NCI-H748 (cell line): Measurements from ENCODE around the gene OR5AR1.
"Not testable (repeated sequence)": the region's sequence is repeated elsewhere in the genome, so short reads cannot be mapped to it uniquely, and the experiment has no call there.

Source experiments
- DNase-seq: peaks from one replicate; lab custom pipeline; 2025; ENCODE audit not compliant: unreplicated experiment; lab: John Stamatoyannopoulos, UW

Gene OR5AR1

DNA sequence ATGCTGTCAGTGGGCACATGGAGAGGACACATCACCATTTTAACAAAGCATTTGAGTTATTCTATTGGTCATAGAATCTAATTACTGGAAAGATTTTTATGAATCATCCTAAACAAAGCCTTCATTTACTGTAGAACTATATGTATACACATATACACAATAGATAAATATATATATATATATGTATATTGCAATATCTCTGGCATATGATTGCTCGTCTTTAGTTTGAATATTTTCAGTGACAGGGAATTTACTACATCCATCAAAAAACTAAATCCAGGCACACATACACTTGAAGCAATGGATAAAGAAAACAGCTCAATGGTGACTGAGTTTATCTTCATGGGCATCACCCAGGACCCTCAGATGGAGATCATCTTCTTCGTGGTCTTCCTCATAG, at the start of gene OR5AR1:
Gene OR5AR1 (plus strand): TSS at position 301 of the 400 bp plus-strand sequence. CDS start 0 bp downstream, at position 301.
- no peak for DNase-seq

DNA sequence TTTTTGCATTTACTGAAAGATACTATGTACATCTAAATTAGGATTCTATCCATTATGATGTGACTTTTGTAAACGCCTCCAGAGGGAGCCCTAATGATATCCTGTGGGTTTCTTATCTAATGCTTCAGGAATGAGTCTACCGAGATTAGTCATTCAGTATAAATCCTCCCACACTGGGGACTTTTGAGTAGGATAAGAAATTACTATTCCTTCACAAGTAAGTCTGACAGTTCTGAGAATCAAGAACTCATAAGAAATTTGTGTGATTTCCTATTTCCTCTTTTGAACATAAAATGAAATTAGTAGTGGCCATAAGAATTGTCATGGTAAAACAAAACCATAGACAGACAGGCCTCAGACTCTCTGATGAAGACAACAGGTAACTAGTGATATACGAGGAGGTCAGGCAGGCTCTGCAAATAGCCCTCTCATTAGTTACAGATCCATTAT, 38.8 kb upstream of the OR5AR1 start:
- DNase-seq, result peak; percentile 61

DNA sequence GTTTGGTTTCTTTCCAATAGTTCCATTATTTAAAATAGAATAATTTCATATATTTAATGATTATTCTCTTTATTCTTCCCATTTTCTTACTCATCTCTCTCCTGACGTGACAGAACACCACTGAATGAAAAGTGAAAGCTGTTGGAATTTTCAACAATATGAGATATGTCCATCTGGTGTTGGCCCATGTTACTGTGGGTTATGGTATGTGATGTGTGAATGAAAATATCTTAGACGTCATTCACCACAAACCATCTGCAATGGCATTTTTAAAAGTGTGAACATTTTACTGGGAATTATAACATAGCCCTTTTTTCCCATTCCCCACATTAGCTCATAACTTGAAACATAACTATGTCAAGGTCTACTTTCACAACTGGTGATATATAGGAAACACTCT, 37.5 kb upstream of the OR5AR1 start:
- DNase-seq, result no peak

DNA sequence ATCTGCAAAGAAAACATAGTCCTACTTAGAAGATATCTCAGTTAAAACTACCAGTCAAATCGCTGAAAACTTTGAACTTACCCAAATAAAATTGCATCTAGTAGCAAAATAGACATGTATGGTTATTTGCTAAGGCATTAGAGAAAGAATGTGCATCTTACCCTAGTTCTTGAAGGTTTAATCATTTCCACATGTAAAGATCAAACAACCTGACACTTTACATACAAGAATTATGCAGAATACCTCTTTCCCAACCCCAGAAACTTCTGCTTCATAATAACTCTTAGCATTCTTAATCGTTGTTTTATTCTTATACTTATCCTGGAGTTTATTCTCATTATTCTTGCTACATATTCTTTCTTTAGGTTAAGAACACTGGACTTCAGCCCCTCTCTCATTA, 31.2 kb upstream of the OR5AR1 start:
- no peak for DNase-seq

DNA sequence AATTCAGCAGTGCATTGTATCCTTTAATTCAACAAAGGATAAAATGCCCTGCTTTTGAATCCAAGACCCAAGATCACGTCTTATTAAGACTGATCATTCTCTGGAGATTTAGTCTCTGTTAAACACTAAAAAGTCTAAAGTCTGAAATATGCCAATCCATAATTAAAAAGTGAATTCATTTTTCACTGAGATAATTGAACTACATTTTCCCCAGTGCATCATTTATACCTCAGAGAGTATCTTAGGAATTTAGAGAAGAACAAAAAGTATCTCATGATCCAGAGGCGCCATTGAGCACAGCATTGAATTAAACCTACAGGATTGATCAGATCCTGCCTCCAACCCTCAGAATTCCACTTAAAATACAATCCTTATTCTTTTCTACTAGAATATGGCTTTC, 26.6 kb upstream of the OR5AR1 start:
- DNase-seq, result no peak

DNA sequence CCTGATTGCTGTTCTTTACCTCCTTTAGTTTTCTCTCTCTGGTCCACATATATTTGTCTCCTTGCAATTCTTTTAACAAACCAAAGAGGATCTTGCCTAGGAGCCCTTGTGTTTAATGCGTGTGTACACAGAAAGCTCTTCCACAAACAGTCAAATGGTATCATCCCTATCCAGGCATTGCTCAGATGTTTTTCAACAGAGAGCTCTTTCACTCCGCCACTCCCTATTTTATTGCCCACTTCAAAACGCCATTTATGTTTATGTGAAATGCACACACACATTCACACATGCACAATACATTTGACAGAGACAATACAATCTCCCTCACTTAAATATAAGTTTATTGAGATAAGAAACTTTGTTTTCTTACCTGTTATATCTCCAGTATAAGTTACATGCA, 26.0 kb upstream of the OR5AR1 start:
- peak; percentile 94 for DNase-seq

DNA sequence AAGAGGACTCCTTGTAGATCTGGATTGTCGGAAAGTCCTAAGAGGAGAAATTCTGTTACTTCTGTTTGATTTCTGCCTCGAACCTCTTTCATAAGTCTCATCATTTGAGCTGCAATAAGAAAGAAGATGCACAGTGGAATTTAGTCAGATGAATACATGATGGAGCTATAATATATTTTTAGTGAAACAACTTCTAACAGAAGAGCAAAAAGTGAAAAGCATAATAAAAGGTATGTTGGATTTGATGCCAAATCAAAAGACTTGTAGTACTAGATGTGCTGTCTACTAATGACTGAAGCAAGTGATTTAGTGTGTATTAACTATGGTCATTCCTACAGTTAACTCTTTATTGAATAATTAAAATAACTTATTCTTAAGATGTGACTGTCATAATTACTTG, 21.1 kb upstream of the OR5AR1 start, which contains the start of gene OR5AP2:
Gene OR5AP2 (minus strand): TSS at position 101 of the 400 bp plus-strand sequence. CDS start 0 bp downstream, at position 101.
- DNase-seq, result no peak

DNA sequence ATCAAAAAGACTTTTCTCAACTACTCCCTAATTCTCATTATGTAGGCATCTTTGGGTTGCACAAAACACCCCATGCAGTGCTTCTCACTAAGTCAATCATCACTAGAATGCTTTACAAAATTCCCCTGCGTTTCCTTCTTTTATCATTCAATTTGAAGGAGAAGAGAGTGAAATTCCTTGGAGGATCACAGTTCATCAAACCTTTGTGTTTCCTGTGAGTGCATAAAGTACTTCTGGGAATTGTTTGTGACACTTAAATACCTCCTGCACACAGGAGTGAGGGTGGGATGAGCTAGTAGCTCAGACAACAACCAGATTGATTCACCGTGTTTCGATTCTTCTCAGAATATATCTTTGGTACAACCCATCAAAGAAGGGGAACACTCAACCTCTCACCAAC, 3.7 kb upstream of the OR5AR1 start:
- no peak for DNase-seq

DNA sequence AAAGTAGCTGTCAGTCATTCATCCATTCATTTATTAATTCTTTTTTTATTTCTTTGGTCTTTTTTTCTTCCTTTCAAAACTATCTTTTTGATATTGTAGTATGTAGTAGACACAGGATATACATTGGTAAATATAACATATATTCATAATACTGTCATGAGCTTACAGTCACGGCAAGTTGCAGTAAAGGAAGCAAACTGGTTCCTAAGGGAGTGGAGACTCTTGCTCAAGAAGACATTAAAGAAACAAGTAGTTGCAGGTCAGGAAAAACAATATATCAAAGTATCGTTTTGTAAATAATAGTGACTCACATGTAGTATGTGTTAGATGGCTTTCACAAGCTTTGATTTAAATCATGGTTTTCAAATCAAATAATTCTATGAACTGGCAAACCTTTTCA, 7.5 kb downstream of the OR5AR1 start:
- no peak for DNase-seq

DNA sequence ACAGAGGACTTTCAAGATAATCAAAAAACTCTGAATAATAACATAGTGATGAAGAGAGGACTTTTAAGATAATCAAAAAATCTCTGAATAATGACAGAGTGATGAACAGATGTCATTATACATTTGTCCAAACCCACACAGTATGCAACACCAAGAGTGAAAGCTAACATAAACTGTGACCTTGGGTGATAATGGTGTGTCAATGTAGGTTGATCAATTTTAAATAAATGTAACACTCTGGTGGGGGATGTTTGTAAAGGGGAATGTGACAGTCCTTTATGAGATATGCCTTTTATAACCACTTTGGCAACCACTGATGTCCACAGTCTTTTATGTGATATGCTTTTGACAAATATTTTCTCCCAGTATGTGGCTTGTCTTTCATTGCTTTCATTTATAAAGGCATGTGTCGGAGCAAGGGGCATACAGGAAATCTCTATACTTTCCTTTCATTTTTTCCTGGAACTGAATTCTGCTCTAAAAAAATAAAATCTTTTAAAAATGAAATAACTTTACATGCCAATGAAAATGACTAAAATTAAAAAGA, 25.1 kb downstream of the OR5AR1 start:
- peak; percentile 69 for DNase-seq

DNA sequence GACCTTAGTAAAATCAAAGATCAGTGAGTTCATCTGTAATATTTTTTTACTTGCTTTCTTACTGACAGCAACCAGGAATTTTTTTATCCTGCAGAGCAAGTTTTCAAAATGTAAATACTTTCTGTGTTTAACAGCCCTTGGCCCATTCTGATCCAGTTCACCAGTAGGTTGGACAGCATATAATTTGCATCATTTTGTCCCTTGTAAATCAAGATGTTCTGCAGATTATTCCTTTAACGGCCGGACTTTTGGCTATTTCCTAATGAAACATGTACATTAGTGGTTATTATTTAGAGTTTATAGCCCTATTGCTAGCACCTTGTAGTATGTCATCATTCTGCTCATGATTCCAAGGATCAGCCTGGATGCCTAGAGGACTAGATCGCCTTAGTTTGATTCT, 27.7 kb downstream of the OR5AR1 start:
- not testable (repeated sequence) for DNase-seq

DNA sequence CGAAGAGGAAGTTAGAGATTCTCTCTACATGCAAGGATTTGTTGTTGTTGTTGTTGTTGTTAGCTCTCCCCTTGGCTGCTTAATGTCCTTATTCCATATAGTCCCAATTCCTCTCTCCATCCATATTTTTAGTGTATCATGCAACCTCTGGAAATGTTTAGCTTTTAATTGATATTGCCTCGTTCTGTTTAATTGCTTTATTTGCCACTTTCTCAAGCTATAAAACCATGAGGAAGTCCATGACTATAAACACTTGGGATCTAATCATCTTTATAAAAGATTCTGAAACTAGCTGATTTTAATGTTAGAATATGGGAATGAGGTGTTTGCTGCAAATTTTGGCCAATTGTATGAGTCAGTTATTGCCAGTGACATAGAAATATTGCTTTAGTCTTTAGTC, 29.9 kb downstream of the OR5AR1 start:
- no peak for DNase-seq

DNA sequence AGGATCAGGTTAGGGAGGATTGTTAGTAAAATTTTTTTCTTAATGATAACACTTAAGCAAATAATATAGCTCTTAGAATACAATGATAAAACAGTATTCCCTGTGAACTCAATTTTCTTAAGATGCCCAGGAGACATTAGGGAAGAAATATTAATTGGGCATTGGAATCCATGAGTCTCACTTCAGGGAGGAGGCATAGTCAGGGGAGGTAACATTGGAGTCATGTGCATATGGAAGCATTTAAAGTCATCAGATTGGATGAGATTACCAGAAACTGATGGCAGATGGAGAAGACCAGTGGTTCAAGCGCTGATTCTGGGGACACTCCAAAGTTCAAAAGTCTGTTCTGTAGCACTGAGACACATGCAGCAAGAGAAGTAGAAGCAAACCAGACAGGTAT, 35.3 kb downstream of the OR5AR1 start, which contains the start of gene OR9G1:
Gene OR9G1 (plus strand): TSS at position 301 of the 400 bp plus-strand sequence. CDS start 1,293 bp downstream, outside the sequence.
- no peak for DNase-seq

DNA sequence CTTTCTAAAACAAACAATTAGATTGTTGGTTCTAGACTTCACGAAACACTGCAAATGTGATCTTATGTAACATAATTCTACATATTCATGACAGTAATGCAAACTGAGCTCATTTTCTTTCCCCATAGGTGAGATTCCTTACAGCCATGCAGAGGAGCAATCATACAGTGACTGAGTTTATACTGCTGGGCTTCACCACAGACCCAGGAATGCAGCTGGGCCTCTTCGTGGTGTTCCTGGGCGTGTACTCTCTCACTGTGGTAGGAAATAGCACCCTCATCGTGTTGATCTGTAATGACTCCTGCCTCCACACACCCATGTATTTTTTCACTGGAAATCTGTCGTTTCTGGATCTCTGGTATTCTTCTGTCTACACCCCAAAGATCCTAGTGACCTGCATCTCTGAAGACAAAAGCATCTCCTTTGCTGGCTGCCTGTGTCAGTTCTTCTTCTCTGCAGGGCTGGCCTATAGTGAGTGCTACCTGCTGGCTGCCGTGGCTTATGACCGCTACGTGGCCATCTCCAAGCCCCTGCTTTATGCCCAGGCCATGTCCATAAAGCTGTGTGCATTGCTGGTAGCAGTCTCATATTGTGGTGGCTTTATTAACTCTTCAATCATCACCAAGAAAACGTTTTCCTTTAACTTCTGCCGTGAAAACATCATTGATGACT, 36.9 kb downstream of the OR5AR1 start:
- DNase-seq, result no peak

DNA sequence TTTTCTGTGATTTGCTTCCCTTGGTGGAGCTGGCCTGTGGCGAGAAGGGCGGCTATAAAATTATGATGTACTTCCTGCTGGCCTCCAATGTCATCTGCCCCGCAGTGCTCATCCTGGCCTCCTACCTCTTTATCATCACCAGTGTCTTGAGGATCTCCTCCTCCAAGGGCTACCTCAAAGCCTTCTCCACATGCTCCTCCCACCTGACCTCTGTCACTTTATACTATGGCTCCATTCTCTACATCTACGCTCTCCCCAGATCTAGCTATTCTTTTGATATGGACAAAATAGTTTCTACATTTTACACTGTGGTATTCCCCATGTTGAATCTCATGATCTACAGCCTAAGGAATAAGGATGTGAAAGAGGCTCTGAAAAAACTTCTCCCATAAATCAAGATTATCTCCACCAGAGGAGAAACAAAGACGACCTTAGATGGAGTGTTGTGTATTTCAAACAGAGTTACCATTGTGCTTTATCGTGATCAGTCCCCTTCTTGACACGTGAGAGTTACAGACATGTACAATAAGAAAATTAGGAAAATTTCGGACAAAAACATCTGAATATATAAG, 37.5 kb downstream of the OR5AR1 start:
- no peak for DNase-seq

DNA sequence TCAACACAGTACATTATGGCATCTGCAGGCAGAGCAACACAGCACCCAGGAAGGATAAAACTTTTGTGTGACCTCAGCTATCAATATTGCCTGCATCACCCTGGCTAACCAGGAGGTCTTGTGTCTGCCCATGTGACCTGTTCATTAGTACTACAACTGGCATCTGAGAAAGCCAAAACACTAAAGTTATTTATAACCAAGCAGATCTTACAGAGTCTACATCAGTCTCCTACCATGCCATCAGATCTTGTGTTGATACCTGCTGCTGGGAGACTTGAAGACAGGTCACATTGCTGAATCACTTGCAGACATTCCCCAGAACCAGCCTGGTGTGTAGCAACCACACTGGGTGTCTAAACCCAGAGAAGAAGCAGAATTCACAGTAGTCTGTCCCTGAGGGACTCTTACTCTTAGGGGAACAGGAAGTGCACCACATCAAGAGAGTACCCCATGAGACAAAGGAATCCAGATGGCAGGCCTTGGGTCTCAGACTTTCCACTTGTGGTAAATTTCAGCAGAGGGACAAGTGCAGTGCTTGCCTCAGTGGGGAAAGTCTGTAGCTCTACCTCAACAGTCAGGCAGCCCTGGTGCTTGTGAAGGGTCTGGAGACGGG, 42.4 kb downstream of the OR5AR1 start:
- no peak for DNase-seq

DNA sequence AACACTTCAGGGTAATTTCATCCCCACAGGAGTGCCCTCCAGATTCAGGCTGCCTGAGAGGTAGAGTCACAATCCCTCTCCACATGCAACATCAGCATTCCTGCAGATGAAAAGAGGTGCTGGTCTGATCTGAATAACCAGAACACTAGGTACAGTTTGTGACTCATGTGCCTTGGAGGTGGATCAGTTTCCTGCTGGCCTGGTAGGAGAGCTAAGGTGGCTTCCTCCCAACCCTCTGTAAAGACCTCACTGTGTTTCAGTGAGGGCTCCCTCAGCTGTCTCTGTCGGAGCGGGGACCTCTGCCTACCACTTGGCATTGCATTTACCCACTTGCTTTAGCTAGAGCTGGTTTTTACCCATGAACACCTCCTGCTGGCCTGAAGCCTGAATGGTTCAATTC, 43.0 kb downstream of the OR5AR1 start:
- DNase-seq, result no peak

DNA sequence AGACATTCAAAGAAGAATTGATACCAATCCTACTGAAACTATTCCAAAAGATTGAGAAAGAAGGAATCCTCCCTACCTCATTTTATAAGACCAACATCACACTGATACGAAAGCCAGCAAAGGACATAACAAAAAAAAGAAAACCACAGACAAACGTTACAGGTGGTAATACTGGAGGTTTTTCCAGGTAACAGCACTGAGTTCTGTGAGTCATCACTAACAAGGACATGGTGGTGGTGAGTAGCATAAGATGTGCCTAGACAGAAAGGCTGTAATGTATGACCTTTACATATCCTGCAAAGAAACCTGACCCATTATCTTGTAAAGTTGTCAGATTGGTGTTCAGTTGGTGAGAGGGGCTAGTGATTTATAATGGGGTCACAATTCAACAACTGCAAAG, 50.7 kb downstream of the OR5AR1 start:
- no peak for DNase-seq
